ENCODE measurements around the gene DOC2B. TPM values are rescaled to one million over a fixed set of nuclear protein-coding genes. Genes with fewer than 3 reads are reported as not detected.

The DOC2B gene
- total and polyA plus RNA-seq, 2 of the 13 experiments (the other 11 are each of a cell fraction or from before 2014, with no cell fraction given): 0.09 to 0.22 TPM

- TF ChIP-seq ZHX2 (IDR thresholded peaks at IDR 0.05; ENCODE audit: low read depth) (no peak), ZHX2 (CRISPR knock-in tag; IDR thresholded peaks at IDR 0.05; ENCODE audit: borderline replicate concordance) (no peak), HHEX (CRISPR knock-in tag; IDR thresholded peaks at IDR 0.05) (no peak), E2F2 (CRISPR knock-in tag; IDR thresholded peaks at IDR 0.05; ENCODE audit: borderline replicate concordance) (no peak), TAF1 (CRISPR knock-in tag; IDR thresholded peaks at IDR 0.05) (no peak), ZNF704 (CRISPR knock-in tag; IDR thresholded peaks at IDR 0.05; ENCODE audit: borderline replicate concordance) (no peak), CAMTA2 (CRISPR knock-in tag; IDR thresholded peaks at IDR 0.05; ENCODE audit: borderline replicate concordance) (no peak), ZXDC (CRISPR knock-in tag; IDR thresholded peaks at IDR 0.05) (no peak), PRDM10 (CRISPR knock-in tag; IDR thresholded peaks at IDR 0.05; ENCODE audit: low read depth) (no peak), MED1 (CRISPR knock-in tag; IDR thresholded peaks at IDR 0.05) (0 out of 2 replicates have a peak, but pooled peaks have one; percentile 34), SALL1 (CRISPR knock-in tag; IDR thresholded peaks at IDR 0.05) (peak; percentile 64), ZMAT5 (CRISPR knock-in tag; IDR thresholded peaks at IDR 0.05; ENCODE audit: borderline replicate concordance, low read depth) (no peak), ZNF737 (CRISPR knock-in tag; IDR thresholded peaks at IDR 0.05; ENCODE audit: borderline replicate concordance) (no peak), MEIS1 (CRISPR knock-in tag; IDR thresholded peaks at IDR 0.05; ENCODE audit: borderline replicate concordance) (no peak)
Observed at GRCh38 chr17:151004-151403, 30.4 kb downstream of the DOC2B start (continued).

Measured in HepG2 (cell line).